ENCODE data around the gene C14orf119.

GRCh38 chr14:23104070-23104590, 8.8 kb downstream of the C14orf119 start:
- TF ChIP-seq CTCF (IDR thresholded peaks at IDR 0.05; ENCODE audit: low read length) (no peak), EZH2 (IDR thresholded peaks at IDR 0.05; ENCODE audit: borderline replicate concordance, low read length) (no peak)
